H1 (cell line): ENCODE results near the gene KCNQ1. TPM values are rescaled to one million over a fixed set of nuclear protein-coding genes. Genes with fewer than 3 reads are reported as not detected.

Source experiments
- CBX5 ChIP-seq: fragments of 300-800, 300-1000 bp; sonication (generic); IDR thresholded peaks from 2 replicates; pipeline ENCODE4 v1.7.1; 2016; ENCODE audit warnings: antibody characterized with exemption, low read length, low read depth
- CBX8 ChIP-seq: fragments of 300-800, 300-1000 bp; sonication (generic); IDR thresholded peaks from 2 replicates; pipeline ENCODE4 v1.7.1; 2016; ENCODE audit warnings: low read depth, low read length, borderline replicate concordance
- RAD21 ChIP-seq, 2 experiments: IDR thresholded peaks in 1 of 2; conservative IDR thresholded peaks in 1 of 2; 2 replicates each; pipeline ENCODE4 v1.6.1; 2011; ENCODE audit warnings: low read depth in 2 of 2, low read length in 2 of 2, improper control_type of control experiment in 1 of 2, inconsistent platforms in 1 of 2, mild to moderate bottlenecking in 1 of 2, moderate library complexity in 1 of 2
- RXRA ChIP-seq: IDR thresholded peaks from 2 replicates; pipeline ENCODE4 v1.6.1; 2011; ENCODE audit warnings: low read depth, mild to moderate bottlenecking, low read length, moderate library complexity; ENCODE audit not compliant: insufficient read depth
- SP1 ChIP-seq: IDR thresholded peaks from 2 replicates; pipeline ENCODE4 v1.6.1; 2011; ENCODE audit warnings: low read depth, low read length
- ZNF274 ChIP-seq: IDR thresholded peaks from 2 replicates; pipeline ENCODE4 v1.7.0; 2012; ENCODE audit warnings: low read length, borderline replicate concordance; ENCODE audit errors: extremely low read depth
- polyA plus RNA-seq, 7 experiments: library from polyadenylated mRNA; depleted of rRNA in 3 of 7; stranded (reverse) in 5 of 7; unstranded in 2 of 7; fragments of >200 nt in 5 of 7; fragments of 200-250 nt in 2 of 7; gene quantifications; 1 replicate in 5 of 7; 2 replicates in 1 of 7; 4 replicates in 1 of 7; pipeline versions ENCODE4 v1.2.1 to v1.2.3, GENCODE V29; 2011 to 2013; ENCODE audit warnings: missing spikeins in 2 of 7, mixed read lengths in 2 of 7
- total RNA-seq: library from RNA; stranded (reverse); fragmentation: NEBNext Ultra II Directional; extraction: Animal tissue kit (Norgen Biotek cat#: 25700); gene quantifications from 2 replicates; pipeline ENCODE4 v1.2.1, GENCODE V29; 2021

Gene KCNQ1
- total and polyA plus RNA-seq, 2 of the 8 experiments (the other 6 are each of a cell fraction or from before 2014, with no cell fraction given) = 1.9 to 2.0 TPM

GRCh38 chr11:2694495-2694894 lies 249.7 kb downstream of the KCNQ1 start (continued):
- no peak for TF ChIP-seq ZNF274
- no peak for TF ChIP-seq RAD21 (IDR thresholded peaks at IDR 0.05 in 1 of 2, conservative IDR thresholded peaks at IDR 0.05 in 1 of 2; ENCODE audit: low read depth in 2 of 2, low read length in 2 of 2)
- TF ChIP-seq CBX8 = no peak
- no peak for TF ChIP-seq SP1
- TF ChIP-seq RXRA = no peak
- no peak for TF ChIP-seq CBX5
